ENCODE data around the gene TEX53.

TEX53 gene

GRCh38 chr9:114669961-114670360 is 12.4 kb upstream of the TEX53 start:
- Histone ChIP-seq H3K27me3 (ENCODE audit: insufficient read depth, poor library complexity, severe bottlenecking) (no peaks in the 10 kb centered on the region), H3K36me3 (ENCODE audit: low read depth) (no peaks in the 10 kb centered on the region), H3K9me3 (ENCODE audit: severe bottlenecking) (no peaks in the 10 kb centered on the region), H3K4me1 (ENCODE audit: insufficient read depth, poor library complexity, severe bottlenecking) (no peaks in the 10 kb centered on the region), H3K4me3 (ENCODE audit: severe bottlenecking) (no peak overlapping the region), H3K27ac (ENCODE audit: poor library complexity, severe bottlenecking) (no peak overlapping the region)
- no peak for ATAC-seq (ENCODE audit: low read depth)
- no peak for TF ChIP-seq CTCF (IDR thresholded peaks at IDR 0.05; ENCODE audit: poor library complexity, severe bottlenecking)
- DNase-seq (ENCODE audit: low spot score) = no peak

DNA sequence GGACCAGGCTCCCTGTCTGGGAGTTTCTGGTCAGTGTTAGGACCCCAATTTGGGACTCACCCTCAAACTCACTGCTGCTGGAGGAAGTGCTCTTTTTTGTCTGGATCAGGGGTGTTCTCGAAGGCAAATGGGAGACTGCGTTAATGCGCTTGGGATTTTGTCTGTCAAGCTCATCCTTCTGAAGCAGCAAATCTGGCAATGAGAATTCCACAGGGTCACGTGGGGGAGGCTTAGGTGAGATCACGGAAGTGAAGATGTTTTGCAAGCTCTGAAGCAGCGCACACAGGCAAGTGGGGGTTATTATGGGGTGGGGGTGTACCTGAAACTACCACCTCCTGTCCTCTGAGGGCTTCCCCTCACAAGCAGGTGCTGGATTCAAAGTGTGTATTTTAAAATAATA is 10.5 kb upstream of the TEX53 start:
- DNase-seq (ENCODE audit: low spot score) = no peak
- Histone ChIP-seq H3K9me3 (ENCODE audit: severe bottlenecking) (no peaks in the 10 kb centered on the region), H3K27me3 (ENCODE audit: insufficient read depth, poor library complexity, severe bottlenecking) (no peaks in the 10 kb centered on the region), H3K4me3 (ENCODE audit: severe bottlenecking) (no peak overlapping the region), H3K36me3 (ENCODE audit: low read depth) (no peaks in the 10 kb centered on the region), H3K27ac (ENCODE audit: poor library complexity, severe bottlenecking) (no peak overlapping the region), H3K4me1 (ENCODE audit: insufficient read depth, poor library complexity, severe bottlenecking) (no peaks in the 10 kb centered on the region)
- TF ChIP-seq CTCF (IDR thresholded peaks at IDR 0.05; ENCODE audit: poor library complexity, severe bottlenecking) = no peak
- no peak for ATAC-seq (ENCODE audit: low read depth)

GRCh38 chr9:114666851-114667250 is 9.2 kb upstream of the TEX53 start:
- no peak for TF ChIP-seq CTCF (IDR thresholded peaks at IDR 0.05; ENCODE audit: poor library complexity, severe bottlenecking)
- H3K4me3 ChIP-seq (ENCODE audit: severe bottlenecking) = no peak overlapping the region
- DNase-seq (ENCODE audit: low spot score) (no peak), ATAC-seq (ENCODE audit: low read depth) (no peak)
- H3K36me3 ChIP-seq (ENCODE audit: low read depth) = no peaks in the 10 kb centered on the region
- H3K27ac ChIP-seq (ENCODE audit: poor library complexity, severe bottlenecking) = no peak overlapping the region
- H3K27me3 ChIP-seq (ENCODE audit: insufficient read depth, poor library complexity, severe bottlenecking) = no peaks in the 10 kb centered on the region
- no peaks in the 10 kb centered on the region for H3K4me1 ChIP-seq (ENCODE audit: insufficient read depth, poor library complexity, severe bottlenecking)
- no peaks in the 10 kb centered on the region for H3K9me3 ChIP-seq (ENCODE audit: severe bottlenecking)

DNA sequence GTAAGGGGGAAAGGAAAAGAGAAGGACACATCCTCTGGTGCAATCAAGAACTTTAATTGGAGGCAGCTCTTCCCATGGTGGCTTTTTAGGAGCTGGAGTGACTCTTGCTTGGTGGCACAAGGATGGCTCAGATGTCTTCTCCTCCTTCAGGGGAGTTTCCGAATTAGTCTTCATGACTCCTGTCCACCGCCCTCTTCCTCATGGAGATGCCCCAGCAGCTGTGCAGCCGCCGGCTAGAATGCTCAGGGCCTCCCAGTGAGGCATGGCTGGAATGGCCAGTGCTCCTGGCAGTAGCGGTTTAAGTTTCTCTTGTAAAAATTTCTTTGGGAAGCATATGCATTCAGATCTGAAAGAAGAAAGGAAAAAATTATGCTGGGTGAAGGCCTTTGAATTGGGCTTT is 8.8 kb upstream of the TEX53 start:
- no peak for ATAC-seq (ENCODE audit: low read depth)
- Histone ChIP-seq H3K4me3 (ENCODE audit: severe bottlenecking) (no peak overlapping the region), H3K4me1 (ENCODE audit: insufficient read depth, poor library complexity, severe bottlenecking) (no peaks in the 10 kb centered on the region), H3K27me3 (ENCODE audit: insufficient read depth, poor library complexity, severe bottlenecking) (no peaks in the 10 kb centered on the region), H3K27ac (ENCODE audit: poor library complexity, severe bottlenecking) (no peak overlapping the region), H3K36me3 (ENCODE audit: low read depth) (no peaks in the 10 kb centered on the region), H3K9me3 (ENCODE audit: severe bottlenecking) (no peaks in the 10 kb centered on the region)
- no peak for TF ChIP-seq CTCF (IDR thresholded peaks at IDR 0.05; ENCODE audit: poor library complexity, severe bottlenecking)
- DNase-seq (ENCODE audit: low spot score) = no peak

GRCh38 chr9:114664181-114664580 is 6.6 kb upstream of the TEX53 start:
- no peaks in the 10 kb centered on the region for H3K27me3 ChIP-seq (ENCODE audit: insufficient read depth, poor library complexity, severe bottlenecking)
- H3K4me1 ChIP-seq (ENCODE audit: insufficient read depth, poor library complexity, severe bottlenecking) = peaks cover 3% of the 10 kb centered on the region
- no peaks in the 10 kb centered on the region for H3K9me3 ChIP-seq (ENCODE audit: severe bottlenecking)
- ATAC-seq (ENCODE audit: low read depth) (no peak), DNase-seq (ENCODE audit: low spot score) (no peak)
- H3K4me3 ChIP-seq (ENCODE audit: severe bottlenecking) = no peak overlapping the region
- no peak for TF ChIP-seq CTCF (IDR thresholded peaks at IDR 0.05; ENCODE audit: poor library complexity, severe bottlenecking)
- no peaks in the 10 kb centered on the region for H3K36me3 ChIP-seq (ENCODE audit: low read depth)
- H3K27ac ChIP-seq (ENCODE audit: poor library complexity, severe bottlenecking) = no peak overlapping the region
